Mammary microvascular endothelial cell (primary cell): Measurements from ENCODE around the gene OR2M5. TPM values are rescaled to one million over a fixed set of nuclear protein-coding genes. Genes with fewer than 3 reads are reported as not detected.

Experiments
- total RNA-seq: library from RNA; depleted of rRNA; stranded (reverse); fragments of >200 nt; gene quantifications from 2 replicates; pipeline ENCODE4 v1.2.3, GENCODE V29; 2015

The OR2M5 gene
- not detected in 2 replicates for total RNA-seq

DNA sequence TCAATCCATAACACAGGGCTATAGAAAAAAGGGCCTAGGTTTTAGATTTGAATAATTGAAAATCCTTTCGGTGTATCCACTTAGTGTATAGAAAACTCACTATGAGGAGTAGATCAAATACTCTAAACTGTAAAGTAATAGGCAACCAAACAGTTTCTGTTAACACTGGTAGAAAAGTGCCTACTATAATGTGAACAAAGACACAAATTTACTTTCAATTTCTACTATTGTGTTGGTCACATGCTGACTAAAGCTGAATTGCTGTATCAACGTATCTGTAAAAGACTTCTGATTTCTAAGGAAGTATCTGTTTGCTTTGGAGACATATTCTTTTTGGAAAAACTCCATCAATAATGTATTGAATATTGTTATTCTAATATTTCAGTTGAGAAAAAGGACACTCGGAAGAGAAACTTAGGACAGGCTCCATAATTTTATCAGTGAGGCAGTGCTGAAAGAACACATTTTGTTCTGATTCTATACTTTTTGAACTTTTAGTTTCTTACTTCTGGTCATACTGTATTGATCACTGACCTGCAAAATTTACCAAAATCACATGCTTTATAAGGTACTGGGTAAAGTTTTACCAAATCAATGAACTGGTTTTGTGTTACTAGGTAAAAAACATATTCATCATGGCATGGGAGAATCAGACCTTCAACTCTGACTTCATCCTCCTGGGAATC, at the start of gene OR2M5:
TSS of gene OR2M5 (plus strand) at position 636 of the 686 bp plus-strand sequence. CDS start at position 636, 0 bp downstream.

GRCh38 chr1:248174521-248174920, 29.6 kb downstream of the OR2M5 start, which contains the start of gene OR2M2:
TSS of gene OR2M2 (plus strand) at chr1:248174821. CDS start at chr1:248179986, 5,165 bp downstream.

Other genes starting within 250 kb of the OR2M5 start
- not detected in 2 replicates for gene OR2W3, start 249.6 kb upstream of the OR2M5 start, total RNA-seq
- gene OR2T8, start 224.9 kb upstream of the OR2M5 start, total RNA-seq = not detected in 2 replicates
- gene OR2AJ1, start 220.3 kb upstream of the OR2M5 start, total RNA-seq = not detected in 2 replicates
- not detected in 2 replicates for gene OR2L8, start 196.3 kb upstream of the OR2M5 start, total RNA-seq
- gene OR2AK2, start 179.9 kb upstream of the OR2M5 start, total RNA-seq = not detected in 2 replicates
- gene OR2L5, start 131.5 kb upstream of the OR2M5 start, total RNA-seq = not detected in 2 replicates
- not detected in 2 replicates for gene OR2L2, start 115.1 kb upstream of the OR2M5 start, total RNA-seq
- gene OR2L3, start 98.3 kb upstream of the OR2M5 start, total RNA-seq = not detected in 2 replicates
- gene OR2L13, start 50.0 kb upstream of the OR2M5 start, total RNA-seq = not detected in 2 replicates
- gene OR2M2, start 29.7 kb downstream of the OR2M5 start, total RNA-seq = not detected in 2 replicates
- gene OR2M3, start 52.1 kb downstream of the OR2M5 start, total RNA-seq = not detected in 2 replicates
- gene OR2M4, start 86.3 kb downstream of the OR2M5 start, total RNA-seq = not detected in 2 replicates
- not detected in 2 replicates for gene OR2T33, start 132.8 kb downstream of the OR2M5 start, total RNA-seq
- gene OR2T12, start 158.3 kb downstream of the OR2M5 start, total RNA-seq = not detected in 2 replicates
- not detected in 2 replicates for gene OR2M7, start 179.4 kb downstream of the OR2M5 start, total RNA-seq
- gene OR14C36, start 203.6 kb downstream of the OR2M5 start, total RNA-seq = not detected in 2 replicates
- gene OR2T4, start 216.5 kb downstream of the OR2M5 start, total RNA-seq = not detected in 2 replicates
- not detected in 2 replicates for gene OR2T6, start 230.6 kb downstream of the OR2M5 start, total RNA-seq